AG10803 (cell line): Measurements from ENCODE around the gene AHR.

Source experiments
- DNase-seq: peaks from one replicate; pipeline ENCODE4 v3.0.0; 2010; ENCODE audit warnings: low read depth
- H3K4me3 ChIP-seq: 2 replicates; pipeline ENCODE4 v1.5.1; 2011; ENCODE audit warnings: mild to moderate bottlenecking, low read length, control low read depth
- CTCF ChIP-seq: conservative IDR thresholded peaks from 2 replicates; pipeline ENCODE4 v1.5.1; 2011; ENCODE audit warnings: mild to moderate bottlenecking, low read length, control low read depth, inconsistent platforms

AHR gene

GRCh38 chr7:17311194-17311593 lies 12.7 kb downstream of the AHR start:
- no peak for DNase-seq
- no peak for TF ChIP-seq CTCF
- no peak overlapping the region for H3K4me3 ChIP-seq

- TF ChIP-seq CTCF = peak; percentile 12; the same call in 1 of the 2 replicates
- no peak overlapping the region for H3K4me3 ChIP-seq
- DNase-seq = peak; percentile 55
Measured at GRCh38 chr7:17311952-17312351, 13.5 kb downstream of the AHR start.

GRCh38 chr7:17312641-17313040 lies 14.2 kb downstream of the AHR start:
- H3K4me3 ChIP-seq = no peak overlapping the region
- no peak for TF ChIP-seq CTCF
- DNase-seq = no peak

GRCh38 chr7:17313194-17313593 lies 14.7 kb downstream of the AHR start:
- no peak for TF ChIP-seq CTCF
- no peak overlapping the region for H3K4me3 ChIP-seq

GRCh38 chr7:17315974-17316373 lies 17.5 kb downstream of the AHR start:
- no peak overlapping the region for H3K4me3 ChIP-seq
- no peak for TF ChIP-seq CTCF
- DNase-seq = no peak

More at GRCh38 chr7:17313194-17313593, 14.7 kb downstream of the AHR start:
- DNase-seq = no peak

GRCh38 chr7:17318146-17318545 lies 19.7 kb downstream of the AHR start:
- H3K4me3 ChIP-seq = no peak overlapping the region
- TF ChIP-seq CTCF = no peak
- peak; percentile 66 for DNase-seq

DNA sequence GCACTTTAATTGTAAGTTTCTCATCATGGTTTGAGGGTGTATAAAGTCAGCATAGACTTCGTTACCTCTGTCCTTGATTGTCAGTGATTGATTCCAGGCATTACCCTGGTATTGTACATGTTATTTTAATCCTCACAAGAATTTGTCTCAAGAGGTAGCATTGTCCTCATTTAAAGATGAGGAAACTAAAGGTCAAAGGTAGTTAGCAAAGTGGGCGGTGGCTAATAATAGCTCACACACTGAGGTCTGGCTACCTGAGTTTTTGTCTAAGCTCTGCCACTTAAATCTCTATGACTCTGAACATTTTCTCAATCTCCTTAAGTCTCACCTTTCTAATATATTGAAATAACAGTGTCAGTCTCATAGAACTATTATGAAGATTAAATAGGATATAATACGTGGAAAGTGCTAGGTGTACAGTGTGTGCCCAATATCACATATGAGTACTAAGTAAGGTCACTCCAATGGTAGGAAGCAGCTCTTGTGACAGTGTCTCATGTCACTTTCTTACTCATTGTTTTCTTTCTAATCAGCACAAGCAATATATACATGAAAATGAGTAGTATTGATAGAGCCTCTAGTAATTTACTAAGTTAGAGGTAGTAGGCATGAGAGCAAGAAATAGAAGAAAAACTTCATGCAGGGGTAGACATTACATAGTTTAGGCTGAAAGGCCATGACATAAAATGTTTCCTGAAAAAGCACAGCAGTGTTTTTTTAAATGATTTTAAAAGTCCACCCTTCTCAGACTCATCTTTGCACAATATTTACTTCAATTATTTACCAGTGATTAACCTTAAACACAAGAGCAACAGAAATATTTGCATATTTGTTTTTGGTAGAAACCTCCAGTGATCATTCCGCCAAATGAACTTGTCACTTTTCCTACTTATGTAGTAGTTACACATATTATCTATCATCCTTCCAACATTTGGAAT lies 21.0 kb downstream of the AHR start:
- no peak for DNase-seq
- no peak for TF ChIP-seq CTCF
- no peak overlapping the region for H3K4me3 ChIP-seq
